ENCODE measurements around the gene CLIP2. TPM values are rescaled to one million over a fixed set of nuclear protein-coding genes. Genes with fewer than 3 reads are reported as not detected.
"Not testable (repeated sequence)": the region's sequence is repeated elsewhere in the genome, so short reads cannot be mapped to it uniquely, and the experiment has no call there.

Gene CLIP2
- total RNA-seq, 2 experiments from 2014 or later, result 0.62 to 0.74 TPM

DNA sequence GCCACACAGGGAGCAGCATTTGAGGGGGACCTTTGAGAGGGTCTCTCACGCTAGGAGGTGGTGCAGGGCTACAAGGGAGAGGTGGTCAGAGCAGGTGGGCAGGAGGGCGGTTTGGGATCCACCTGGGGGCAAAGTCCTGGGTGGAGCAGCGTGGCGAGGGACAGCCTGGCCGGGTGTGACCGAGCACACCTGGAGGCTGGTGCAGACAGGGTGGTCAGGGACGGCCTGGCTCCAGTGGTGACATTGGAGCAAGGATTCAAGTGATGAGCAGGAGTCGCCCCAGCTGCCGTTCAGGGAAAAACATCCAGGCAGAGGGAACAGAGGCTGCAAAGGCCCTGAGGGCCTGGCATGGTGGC lies 36.0 kb downstream of the CLIP2 start:
- peaks cover 5% of the 10 kb centered on the region for H3K4me1 Mint-ChIP-seq
- no peak for DNase-seq
- no peaks in the 10 kb centered on the region for H3K36me3 Mint-ChIP-seq
- H3K9me3 Mint-ChIP-seq, result no peaks in the 10 kb centered on the region
- no peak overlapping the region for H3K4me3 Mint-ChIP-seq
- H3K27ac Mint-ChIP-seq, result no peak overlapping the region
- no peaks in the 10 kb centered on the region for H3K27me3 Mint-ChIP-seq

GRCh38 chr7:74329225-74329624 lies 40.0 kb downstream of the CLIP2 start:
- no peaks in the 10 kb centered on the region for H3K4me1 Mint-ChIP-seq
- no peaks in the 10 kb centered on the region for H3K9me3 Mint-ChIP-seq
- H3K27me3 Mint-ChIP-seq, result no peaks in the 10 kb centered on the region
- no peak for DNase-seq
- H3K4me3 Mint-ChIP-seq, result no peak overlapping the region
- no peaks in the 10 kb centered on the region for H3K36me3 Mint-ChIP-seq
- H3K27ac Mint-ChIP-seq, result no peak overlapping the region

DNA sequence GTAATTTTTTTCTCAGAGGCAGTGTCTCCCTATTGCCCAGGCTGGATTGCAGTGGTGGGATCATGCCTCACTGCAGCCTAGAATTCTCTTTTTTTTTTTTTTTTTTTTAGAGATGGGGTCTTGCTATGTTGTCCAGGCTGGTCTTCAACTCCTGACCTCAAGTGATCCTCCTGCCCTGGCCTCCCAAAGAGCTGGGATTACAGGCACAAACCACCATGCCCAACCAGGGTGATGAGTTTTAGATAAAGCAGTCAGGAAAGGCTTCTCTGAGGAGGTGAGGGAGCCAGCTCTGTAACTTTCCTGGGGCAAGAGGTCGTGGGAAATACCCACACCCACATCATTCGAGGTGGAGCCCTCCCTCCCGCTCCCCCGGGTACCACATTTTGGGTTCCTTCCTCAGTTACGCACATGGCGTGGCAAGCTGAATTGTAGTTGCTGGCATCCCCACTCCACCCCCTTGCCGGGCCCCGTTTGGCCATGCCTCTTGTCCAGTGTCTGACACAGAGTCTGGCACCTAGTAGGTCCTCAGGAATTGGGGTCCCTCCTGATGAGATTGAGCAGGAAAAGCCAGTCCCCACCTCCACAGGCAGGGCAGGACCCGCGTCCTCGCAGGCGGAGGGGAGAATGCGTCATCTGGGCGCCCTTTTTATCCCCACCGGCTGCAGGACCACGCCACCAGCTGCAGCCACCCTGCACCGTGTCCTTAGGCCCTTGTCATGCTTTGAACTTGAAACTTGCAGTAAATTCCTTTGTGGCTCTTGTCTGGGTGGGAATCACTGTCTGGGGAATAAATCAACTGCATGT lies 43.4 kb downstream of the CLIP2 start:
- no peaks in the 10 kb centered on the region for H3K36me3 Mint-ChIP-seq
- H3K4me3 Mint-ChIP-seq, result no peak overlapping the region
- H3K27me3 Mint-ChIP-seq, result no peaks in the 10 kb centered on the region
- H3K4me1 Mint-ChIP-seq, result no peaks in the 10 kb centered on the region
- H3K27ac Mint-ChIP-seq, result no peak overlapping the region
- DNase-seq, result no peak
- H3K9me3 Mint-ChIP-seq, result no peaks in the 10 kb centered on the region

DNA sequence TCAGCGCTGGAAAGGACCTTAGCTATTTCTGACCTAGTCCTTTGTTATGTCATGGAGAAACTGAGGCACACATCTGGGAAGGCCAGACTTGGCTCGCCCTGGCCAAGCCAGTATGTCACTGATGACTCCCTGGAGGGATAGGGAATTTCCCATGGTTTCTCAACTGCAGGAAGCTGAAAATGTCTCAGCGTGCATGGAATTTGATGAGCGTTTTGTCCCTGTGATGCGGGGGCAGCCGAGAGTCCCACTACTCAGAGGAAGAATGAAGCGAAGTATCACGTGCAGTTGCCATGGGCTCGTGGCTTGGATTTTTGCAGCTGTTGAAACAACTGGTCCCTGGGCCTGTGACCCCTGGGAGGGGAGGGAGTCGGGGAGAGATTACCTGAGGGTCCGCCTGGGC lies 44.8 kb downstream of the CLIP2 start:
- no peaks in the 10 kb centered on the region for H3K9me3 Mint-ChIP-seq
- no peak overlapping the region for H3K4me3 Mint-ChIP-seq
- H3K36me3 Mint-ChIP-seq, result no peaks in the 10 kb centered on the region
- no peaks in the 10 kb centered on the region for H3K27me3 Mint-ChIP-seq
- no peak overlapping the region for H3K27ac Mint-ChIP-seq
- no peak for DNase-seq
- no peaks in the 10 kb centered on the region for H3K4me1 Mint-ChIP-seq

GRCh38 chr7:74337926-74338325 lies 48.7 kb downstream of the CLIP2 start:
- H3K4me1 Mint-ChIP-seq, result no peaks in the 10 kb centered on the region
- no peak overlapping the region for H3K27ac Mint-ChIP-seq
- no peaks in the 10 kb centered on the region for H3K9me3 Mint-ChIP-seq
- no peak for DNase-seq
- no peaks in the 10 kb centered on the region for H3K36me3 Mint-ChIP-seq
- H3K27me3 Mint-ChIP-seq, result no peaks in the 10 kb centered on the region
- no peak overlapping the region for H3K4me3 Mint-ChIP-seq

GRCh38 chr7:74338366-74339108 lies 49.3 kb downstream of the CLIP2 start:
- H3K36me3 Mint-ChIP-seq, result no peaks in the 10 kb centered on the region
- no peaks in the 10 kb centered on the region for H3K4me1 Mint-ChIP-seq
- no peaks in the 10 kb centered on the region for H3K27me3 Mint-ChIP-seq
- no peak for DNase-seq
- no peak overlapping the region for H3K27ac Mint-ChIP-seq
- H3K4me3 Mint-ChIP-seq, result no peak overlapping the region
- H3K9me3 Mint-ChIP-seq, result no peaks in the 10 kb centered on the region

DNA sequence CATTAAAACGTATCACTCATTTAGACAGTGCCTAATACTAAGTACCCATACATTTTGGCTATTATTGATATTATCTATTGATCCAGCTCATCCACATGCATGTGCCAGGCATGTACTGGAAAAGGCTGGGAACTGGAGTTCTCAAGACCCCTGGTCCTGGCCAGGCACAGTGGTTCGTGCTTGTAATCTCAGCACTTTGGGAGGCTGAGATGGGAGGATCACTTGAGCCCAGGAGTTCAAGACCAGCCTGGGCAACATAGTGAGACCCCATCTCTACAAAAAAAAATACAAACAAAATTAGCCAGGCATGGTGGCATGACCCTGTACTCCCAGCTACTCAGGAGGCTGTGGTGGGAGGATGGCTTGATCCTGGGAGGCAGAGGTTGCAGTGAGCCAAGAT lies 50.4 kb downstream of the CLIP2 start:
- not testable (repeated sequence) for H3K4me1 Mint-ChIP-seq, DNase-seq, H3K9me3 Mint-ChIP-seq, H3K27me3 Mint-ChIP-seq, H3K4me3 Mint-ChIP-seq, H3K27ac Mint-ChIP-seq, H3K36me3 Mint-ChIP-seq

GRCh38 chr7:74343281-74344131 lies 54.3 kb downstream of the CLIP2 start:
- no peak overlapping the region for H3K4me3 Mint-ChIP-seq
- DNase-seq, result no peak
- no peaks in the 10 kb centered on the region for H3K27me3 Mint-ChIP-seq
- H3K36me3 Mint-ChIP-seq, result no peaks in the 10 kb centered on the region
- no peaks in the 10 kb centered on the region for H3K9me3 Mint-ChIP-seq
- no peaks in the 10 kb centered on the region for H3K4me1 Mint-ChIP-seq
- H3K27ac Mint-ChIP-seq, result no peak overlapping the region

DNA sequence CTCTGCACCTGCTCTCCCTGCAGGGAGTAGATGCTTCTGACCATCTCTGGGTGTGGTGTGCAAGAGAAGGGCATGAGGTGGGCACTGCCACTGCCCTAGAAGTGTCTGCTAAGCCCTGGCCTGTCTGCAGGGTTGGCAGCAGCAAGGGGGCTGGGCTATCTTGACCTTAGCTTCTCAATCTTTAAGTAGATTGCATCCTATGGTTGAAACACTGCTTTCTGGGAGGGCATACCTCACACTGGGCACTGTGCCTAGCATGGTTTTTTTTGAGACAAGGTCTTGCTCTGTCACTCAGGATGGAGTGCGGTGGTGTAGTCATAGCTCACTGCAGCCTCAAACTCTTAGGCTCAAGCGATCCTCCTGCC lies 54.9 kb downstream of the CLIP2 start:
- Mint-ChIP-seq H3K4me3 (no peak overlapping the region), H3K27me3 (no peaks in the 10 kb centered on the region), H3K4me1 (no peaks in the 10 kb centered on the region), H3K27ac (no peak overlapping the region), H3K36me3 (no peaks in the 10 kb centered on the region), H3K9me3 (no peaks in the 10 kb centered on the region)
- no peak for DNase-seq

- no peak overlapping the region for H3K4me3 Mint-ChIP-seq
- no peaks in the 10 kb centered on the region for H3K36me3 Mint-ChIP-seq
- no peak for DNase-seq
- no peaks in the 10 kb centered on the region for H3K4me1 Mint-ChIP-seq
- no peaks in the 10 kb centered on the region for H3K27me3 Mint-ChIP-seq
- no peaks in the 10 kb centered on the region for H3K9me3 Mint-ChIP-seq
- no peak overlapping the region for H3K27ac Mint-ChIP-seq
Observed at GRCh38 chr7:74344786-74345185, 55.6 kb downstream of the CLIP2 start.

- H3K27ac Mint-ChIP-seq, result no peak overlapping the region
- H3K27me3 Mint-ChIP-seq, result no peaks in the 10 kb centered on the region
- no peak overlapping the region for H3K4me3 Mint-ChIP-seq
- H3K9me3 Mint-ChIP-seq, result no peaks in the 10 kb centered on the region
- DNase-seq, result no peak
- no peaks in the 10 kb centered on the region for H3K36me3 Mint-ChIP-seq
- H3K4me1 Mint-ChIP-seq, result no peaks in the 10 kb centered on the region
Observed at GRCh38 chr7:74345970-74346369, 56.8 kb downstream of the CLIP2 start.

GRCh38 chr7:74349621-74350020 lies 60.4 kb downstream of the CLIP2 start:
- Mint-ChIP-seq H3K4me1 (no peaks in the 10 kb centered on the region), H3K9me3 (no peaks in the 10 kb centered on the region), H3K36me3 (no peaks in the 10 kb centered on the region), H3K4me3 (no peak overlapping the region), H3K27me3 (no peaks in the 10 kb centered on the region), H3K27ac (no peak overlapping the region)
- no peak for DNase-seq

DNA sequence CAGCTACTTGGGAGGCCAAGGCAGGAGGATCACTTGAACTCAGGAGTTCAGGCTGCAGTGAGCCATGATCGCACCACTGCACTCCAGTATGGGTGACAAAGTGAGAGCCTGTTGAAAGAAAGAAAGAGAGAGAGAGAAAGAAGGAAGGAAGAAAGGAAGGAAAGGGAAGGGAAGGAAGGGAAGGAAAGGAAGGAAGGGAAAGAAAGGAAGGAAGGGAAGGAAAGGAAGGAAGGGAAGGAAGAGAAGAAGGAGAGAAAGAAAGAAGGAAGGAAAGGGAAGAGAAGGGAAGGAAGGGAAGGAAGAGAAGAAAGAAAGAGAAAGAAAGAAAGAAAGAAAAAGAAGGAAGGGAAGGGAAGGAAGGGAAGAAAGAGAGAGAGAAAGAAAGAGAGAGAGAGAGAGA lies 61.5 kb downstream of the CLIP2 start:
- no peaks in the 10 kb centered on the region for H3K9me3 Mint-ChIP-seq
- no peak overlapping the region for H3K4me3 Mint-ChIP-seq
- H3K27me3 Mint-ChIP-seq, result no peaks in the 10 kb centered on the region
- H3K4me1 Mint-ChIP-seq, result no peaks in the 10 kb centered on the region
- H3K36me3 Mint-ChIP-seq, result no peaks in the 10 kb centered on the region
- no peak for DNase-seq
- no peak overlapping the region for H3K27ac Mint-ChIP-seq

GRCh38 chr7:74351836-74352235 lies 62.6 kb downstream of the CLIP2 start:
- Mint-ChIP-seq H3K4me1 (no peaks in the 10 kb centered on the region), H3K9me3 (peaks cover 7% of the 10 kb centered on the region), H3K27ac (no peak overlapping the region), H3K4me3 (no peak overlapping the region), H3K27me3 (no peaks in the 10 kb centered on the region), H3K36me3 (no peaks in the 10 kb centered on the region)
- no peak for DNase-seq

DNA sequence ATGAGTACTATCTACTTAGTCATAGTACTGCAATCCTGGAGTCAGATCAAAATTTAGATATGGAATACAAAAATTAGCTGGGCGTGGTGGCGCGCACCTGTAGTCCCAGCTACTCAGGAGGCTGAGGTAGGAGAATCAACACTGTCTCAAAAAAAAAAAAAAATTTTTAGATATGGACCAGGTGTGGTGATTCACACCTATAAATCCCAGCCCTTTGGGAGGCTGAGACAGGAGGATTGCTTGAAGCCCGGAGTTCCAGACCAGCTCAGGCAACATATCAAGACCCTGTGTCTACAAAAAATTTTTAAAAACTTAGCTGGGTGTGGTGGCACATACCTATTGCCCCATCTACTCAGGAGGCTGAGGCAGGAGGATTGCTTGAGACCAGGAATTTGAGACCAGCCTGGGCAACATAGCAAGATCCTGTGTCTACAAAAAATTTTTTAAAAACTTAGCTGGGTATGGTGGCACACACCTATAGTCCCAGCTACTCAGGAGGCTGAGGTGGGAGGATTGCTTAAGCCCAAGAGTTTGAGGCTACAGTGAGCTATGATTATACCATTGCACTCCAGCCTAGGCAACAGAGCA lies 63.4 kb downstream of the CLIP2 start:
- H3K27ac Mint-ChIP-seq, H3K9me3 Mint-ChIP-seq, H3K4me3 Mint-ChIP-seq, H3K36me3 Mint-ChIP-seq, DNase-seq, H3K4me1 Mint-ChIP-seq, H3K27me3 Mint-ChIP-seq: not testable (repeated sequence)
